A673 (cell line): Measurements from ENCODE around the gene RBP3.

ENCODE experiments used
- CTCF ChIP-seq: fragments of 300-800, 200-600 bp; sonication (generic); conservative IDR thresholded peaks from 2 replicates; pipeline ENCODE4 v1.5.1; 2017; ENCODE audit warnings: low read depth, mild to moderate bottlenecking, antibody characterized with exemption, low read length, moderate library complexity, mixed read lengths
- EZH2 ChIP-seq: fragments of 200-600 bp; sonication (generic); IDR thresholded peaks from 2 replicates; pipeline ENCODE4 v1.6.1; 2017; ENCODE audit warnings: borderline replicate concordance, low read depth, mild to moderate bottlenecking, mixed read lengths, antibody characterized with exemption, low read length; ENCODE audit not compliant: poor library complexity, severe bottlenecking

GRCh38 chr10:47311193-47311931 is 36.8 kb upstream of the RBP3 start:
- TF ChIP-seq CTCF (no peak), EZH2 (no peak)
